HEK293 (cell line): Measurements from ENCODE around the gene LMF1.

Source experiments
- CTCF ChIP-seq: fragments of 450-650 bp; formaldehyde crosslinking; IDR thresholded peaks from 2 replicates; pipeline ENCODE4 v1.5.1; 2016; ENCODE audit warnings: missing biosample characterization, missing genetic modification characterization
- GLI4 ChIP-seq: fragments of 450-650 bp; formaldehyde crosslinking; IDR thresholded peaks from 2 replicates; pipeline ENCODE4 v1.5.1; 2016; ENCODE audit warnings: missing biosample characterization, missing genetic modification characterization
- PATZ1 ChIP-seq: fragments of 450-650 bp; formaldehyde crosslinking; IDR thresholded peaks from 2 replicates; pipeline ENCODE4 v1.5.1; 2016; ENCODE audit warnings: missing biosample characterization, missing genetic modification characterization
- ZBTB49 ChIP-seq: fragments of 450-650 bp; formaldehyde crosslinking; IDR thresholded peaks from 2 replicates; pipeline ENCODE4 v1.5.1; 2016; ENCODE audit warnings: missing biosample characterization, missing genetic modification characterization, low read depth
- ZNF146 ChIP-seq: fragments of 450-650 bp; formaldehyde crosslinking; IDR thresholded peaks from 2 replicates; pipeline ENCODE4 v1.5.1; 2016; ENCODE audit warnings: missing biosample characterization, missing genetic modification characterization
- ZNF2 ChIP-seq: fragments of 450-650 bp; formaldehyde crosslinking; IDR thresholded peaks from 2 replicates; pipeline ENCODE4 v1.5.1; 2016; ENCODE audit warnings: missing biosample characterization, missing genetic modification characterization
- ZNF280D ChIP-seq: fragments of 450-650 bp; formaldehyde crosslinking; IDR thresholded peaks from 2 replicates; pipeline ENCODE4 v1.5.1; 2016; ENCODE audit warnings: missing biosample characterization, missing genetic modification characterization
- ZNF747 ChIP-seq: fragments of 450-650 bp; formaldehyde crosslinking; IDR thresholded peaks from 2 replicates; pipeline ENCODE4 v1.5.1; 2016; ENCODE audit warnings: missing biosample characterization, missing genetic modification characterization
- TF ChIP-seq, protein P1 (sequence below): fragments of 450-650 bp; formaldehyde crosslinking; IDR thresholded peaks from 2 replicates; pipeline ENCODE4 v1.5.1; 2016; ENCODE audit warnings: missing biosample characterization, missing genetic modification characterization

DNA sequence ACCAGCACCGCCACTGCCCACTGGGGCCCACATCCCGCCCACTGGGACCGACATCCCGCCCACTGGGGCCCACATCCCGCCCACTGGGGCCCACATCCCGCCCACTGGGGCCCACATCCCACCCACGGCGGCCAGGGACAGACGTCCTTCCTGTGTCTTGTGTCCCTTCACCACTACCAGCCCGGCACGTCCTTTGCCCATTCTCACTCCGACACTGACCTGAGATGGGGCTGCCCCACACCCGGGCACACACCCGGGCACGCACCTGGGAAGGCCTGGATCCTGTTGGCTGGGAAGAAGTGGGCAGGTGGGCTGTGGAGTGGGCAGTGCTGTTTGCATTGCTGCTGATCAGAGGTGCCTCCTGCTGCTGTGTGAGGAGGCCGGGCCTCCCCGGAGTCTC is 141.9 kb downstream of the LMF1 start:
- no peak for TF ChIP-seq CTCF (tag by site-specific recombination)
- no peak for TF ChIP-seq ZNF2 (tag by site-specific recombination)
- TF ChIP-seq, protein P1, sequence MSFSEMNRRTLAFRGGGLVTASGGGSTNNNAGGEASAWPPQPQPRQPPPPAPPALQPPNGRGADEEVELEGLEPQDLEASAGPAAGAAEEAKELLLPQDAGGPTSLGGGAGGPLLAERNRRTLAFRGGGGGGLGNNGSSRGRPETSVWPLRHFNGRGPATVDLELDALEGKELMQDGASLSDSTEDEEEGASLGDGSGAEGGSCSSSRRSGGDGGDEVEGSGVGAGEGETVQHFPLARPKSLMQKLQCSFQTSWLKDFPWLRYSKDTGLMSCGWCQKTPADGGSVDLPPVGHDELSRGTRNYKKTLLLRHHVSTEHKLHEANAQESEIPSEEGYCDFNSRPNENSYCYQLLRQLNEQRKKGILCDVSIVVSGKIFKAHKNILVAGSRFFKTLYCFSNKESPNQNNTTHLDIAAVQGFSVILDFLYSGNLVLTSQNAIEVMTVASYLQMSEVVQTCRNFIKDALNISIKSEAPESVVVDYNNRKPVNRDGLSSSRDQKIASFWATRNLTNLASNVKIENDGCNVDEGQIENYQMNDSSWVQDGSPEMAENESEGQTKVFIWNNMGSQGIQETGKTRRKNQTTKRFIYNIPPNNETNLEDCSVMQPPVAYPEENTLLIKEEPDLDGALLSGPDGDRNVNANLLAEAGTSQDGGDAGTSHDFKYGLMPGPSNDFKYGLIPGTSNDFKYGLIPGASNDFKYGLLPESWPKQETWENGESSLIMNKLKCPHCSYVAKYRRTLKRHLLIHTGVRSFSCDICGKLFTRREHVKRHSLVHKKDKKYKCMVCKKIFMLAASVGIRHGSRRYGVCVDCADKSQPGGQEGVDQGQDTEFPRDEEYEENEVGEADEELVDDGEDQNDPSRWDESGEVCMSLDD (tag by site-specific recombination) = no peak
- no peak for TF ChIP-seq ZNF146
- TF ChIP-seq ZNF280D (tag by site-specific recombination) = no peak
- no peak for TF ChIP-seq ZNF747 (tag by site-specific recombination)
- no peak for TF ChIP-seq GLI4 (tag by site-specific recombination)
- no peak for TF ChIP-seq ZBTB49 (tag by site-specific recombination)
- no peak for TF ChIP-seq PATZ1 (tag by site-specific recombination)
